KG1 (cell line): ENCODE measurements around the gene NUCB2.
A peak's percentile ranks its signal among the peaks of the same experiment; 100 is the strongest.

Experiments used
- DNase-seq: peaks from one replicate; lab custom pipeline; 2025; lab: John Stamatoyannopoulos, UW

NUCB2 gene

DNA sequence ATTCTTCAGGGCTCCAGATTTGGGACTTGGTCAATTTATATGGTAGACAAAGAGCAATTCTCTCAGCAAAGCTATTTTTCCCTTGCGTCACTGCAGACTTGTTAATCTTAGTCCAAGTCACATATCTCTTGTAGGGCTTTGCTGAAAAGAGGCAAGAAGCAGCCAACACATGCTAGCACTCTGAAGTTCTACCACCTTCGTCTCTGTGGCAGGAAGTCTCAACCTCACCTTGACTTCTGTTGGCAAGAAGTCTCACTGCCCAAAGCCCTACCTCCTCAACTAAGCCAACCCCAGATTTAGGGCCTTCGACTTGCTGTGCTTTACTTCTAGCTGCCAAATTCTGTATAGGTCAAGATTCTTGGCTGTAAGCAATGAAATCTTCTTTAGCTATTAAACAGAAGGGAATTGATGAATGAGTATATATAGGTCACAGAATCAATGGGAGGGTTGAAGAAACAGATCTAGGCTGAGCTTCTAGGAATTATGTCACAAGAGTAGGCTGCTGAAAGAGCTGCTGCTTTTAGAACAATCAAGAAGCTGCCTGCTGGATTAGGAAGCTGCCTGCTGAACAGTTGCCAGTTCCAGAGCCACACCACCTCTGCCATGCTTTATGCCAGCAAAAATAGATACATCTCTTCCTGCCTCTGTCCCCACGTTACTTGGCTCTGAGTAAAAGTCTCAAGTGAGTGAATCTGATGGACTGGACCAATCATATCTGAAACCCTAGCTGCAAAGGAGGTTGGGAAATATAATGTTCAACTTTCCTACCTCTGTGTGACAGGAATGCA lies 57.5 kb downstream of the NUCB2 start:
- DNase-seq: no peak

GRCh38 chr11:17343257-17343656 lies 66.7 kb downstream of the NUCB2 start:
- no peak for DNase-seq

DNA sequence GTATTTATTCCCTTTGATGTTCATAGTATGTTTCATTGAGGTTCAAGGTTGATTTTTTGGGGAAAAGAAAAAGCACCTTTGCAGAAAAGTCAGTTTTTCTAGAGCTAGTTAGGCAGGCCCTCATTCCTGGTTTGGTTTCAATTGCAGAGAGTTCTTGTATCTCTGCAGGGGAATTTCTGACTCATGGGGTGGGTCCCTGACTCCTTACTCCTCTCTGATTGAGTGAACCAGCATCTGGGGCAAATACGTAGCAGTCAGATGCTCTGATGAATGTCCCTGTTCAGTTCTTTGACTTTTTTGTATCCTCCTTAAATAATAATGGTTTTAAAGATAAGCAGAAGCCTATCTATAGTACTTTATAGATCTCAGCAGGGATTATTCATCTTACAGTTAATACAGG lies 67.4 kb downstream of the NUCB2 start:
- no peak for DNase-seq

GRCh38 chr11:17347676-17348075 lies 71.1 kb downstream of the NUCB2 start:
- no peak for DNase-seq

GRCh38 chr11:17350455-17351171 lies 74.1 kb downstream of the NUCB2 start:
- no peak for DNase-seq

DNA sequence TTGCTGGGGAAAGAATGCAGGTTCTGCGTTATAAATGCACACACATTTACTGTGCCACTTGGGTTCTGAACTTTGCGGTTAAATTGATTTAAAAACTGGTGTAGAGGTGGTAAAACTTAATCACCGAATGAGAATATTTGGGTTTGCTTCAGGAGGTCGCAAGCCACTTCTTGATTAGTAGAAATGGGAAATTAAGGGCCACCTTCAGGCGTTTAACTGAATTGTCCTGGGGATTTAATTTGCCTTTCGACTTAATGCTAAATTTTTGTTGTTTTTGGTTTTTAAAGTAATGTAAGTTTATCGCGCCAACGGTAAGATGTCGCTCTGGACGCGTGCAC lies 74.6 kb downstream of the NUCB2 start:
- DNase-seq: peak; percentile 3

- DNase-seq: peak; percentile 15
These were observed 75.1 kb downstream of the NUCB2 start, which contains the start of gene NCR3LG1 for GRCh38 chr11:17351510-17352176. Gene NCR3LG1 (plus strand): TSS chr11:17351800. CDS start chr11:17351970, 170 bp downstream.

GRCh38 chr11:17352950-17353820 lies 76.6 kb downstream of the NUCB2 start:
- DNase-seq: peak; percentile 13

DNA sequence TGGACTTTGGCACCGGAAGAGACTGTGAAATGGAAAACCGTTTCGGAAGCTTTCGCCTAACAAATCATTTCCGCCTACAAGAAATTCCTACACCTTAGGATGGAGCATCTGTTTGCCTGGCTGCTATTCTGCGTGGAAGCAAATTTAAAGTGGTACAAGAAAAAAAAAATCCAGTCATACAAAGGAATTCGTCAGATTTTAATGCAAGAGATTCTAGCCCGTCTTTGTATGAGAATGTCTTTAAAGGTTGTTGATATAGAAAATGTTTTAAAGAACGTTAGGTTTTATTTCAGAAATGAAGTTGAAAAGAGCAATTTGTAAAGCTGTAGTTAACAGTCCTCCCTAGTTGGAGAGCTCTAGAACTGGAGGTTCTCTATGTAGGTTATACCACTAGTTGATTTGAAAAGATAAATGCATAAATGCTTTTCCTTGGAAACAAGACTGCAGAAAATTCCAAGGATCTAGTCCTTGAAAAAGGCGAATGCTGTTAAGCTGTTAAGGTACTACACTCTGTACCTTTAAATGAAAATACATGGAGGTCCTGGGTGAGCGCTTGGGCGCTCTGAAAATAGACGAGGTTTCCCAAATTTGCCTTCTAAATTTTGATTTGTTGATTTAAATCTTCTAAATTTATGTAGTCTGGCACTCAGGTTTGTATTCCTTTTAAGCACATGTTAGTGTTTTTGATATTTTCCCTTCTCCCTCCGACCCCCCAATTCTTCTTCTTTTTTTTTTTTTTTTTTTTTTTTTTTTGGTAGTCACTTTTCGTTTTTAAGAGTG lies 77.5 kb downstream of the NUCB2 start:
- no peak for DNase-seq

DNA sequence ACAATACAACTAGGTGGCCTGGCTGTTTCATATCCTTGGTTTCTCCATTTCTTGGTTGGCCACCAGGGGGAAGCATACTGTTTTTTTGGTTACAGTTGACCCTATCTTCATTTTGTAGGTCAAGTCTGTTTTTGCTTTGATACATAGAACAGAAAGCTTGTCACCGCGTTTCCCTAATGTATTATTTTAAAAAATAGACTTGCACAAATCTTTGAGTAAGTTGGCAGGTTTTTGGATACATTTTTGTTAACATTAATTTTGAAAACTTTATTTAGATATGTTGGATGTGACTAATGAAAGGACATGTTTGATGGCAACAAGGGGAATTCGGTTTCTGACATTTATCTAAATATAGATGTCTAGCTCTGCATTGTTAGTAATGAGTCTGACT lies 78.1 kb downstream of the NUCB2 start:
- peak; percentile 42 for DNase-seq

- no peak for DNase-seq
These were observed 90.0 kb downstream of the NUCB2 start for GRCh38 chr11:17366495-17366894.

GRCh38 chr11:17368551-17368950 lies 92.0 kb downstream of the NUCB2 start:
- no peak for DNase-seq

DNA sequence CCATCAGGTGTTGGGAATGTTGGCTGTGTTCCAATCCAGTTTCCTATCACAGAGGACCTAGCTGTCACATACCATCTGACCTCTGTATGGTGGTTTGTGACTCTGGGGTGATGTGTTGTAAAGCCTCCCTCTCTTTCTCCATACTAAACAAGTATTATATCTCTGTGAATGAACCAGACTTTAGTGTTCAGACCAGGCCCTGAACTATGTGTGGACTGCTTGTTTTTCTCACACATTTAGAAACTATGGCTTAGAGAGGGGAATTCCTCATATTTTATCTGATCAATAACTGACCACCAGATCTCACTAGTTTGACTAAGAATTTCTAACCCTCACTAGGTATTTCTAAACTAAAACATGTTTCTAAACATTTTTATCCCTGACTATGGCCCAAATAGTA lies 92.6 kb downstream of the NUCB2 start:
- DNase-seq: no peak

DNA sequence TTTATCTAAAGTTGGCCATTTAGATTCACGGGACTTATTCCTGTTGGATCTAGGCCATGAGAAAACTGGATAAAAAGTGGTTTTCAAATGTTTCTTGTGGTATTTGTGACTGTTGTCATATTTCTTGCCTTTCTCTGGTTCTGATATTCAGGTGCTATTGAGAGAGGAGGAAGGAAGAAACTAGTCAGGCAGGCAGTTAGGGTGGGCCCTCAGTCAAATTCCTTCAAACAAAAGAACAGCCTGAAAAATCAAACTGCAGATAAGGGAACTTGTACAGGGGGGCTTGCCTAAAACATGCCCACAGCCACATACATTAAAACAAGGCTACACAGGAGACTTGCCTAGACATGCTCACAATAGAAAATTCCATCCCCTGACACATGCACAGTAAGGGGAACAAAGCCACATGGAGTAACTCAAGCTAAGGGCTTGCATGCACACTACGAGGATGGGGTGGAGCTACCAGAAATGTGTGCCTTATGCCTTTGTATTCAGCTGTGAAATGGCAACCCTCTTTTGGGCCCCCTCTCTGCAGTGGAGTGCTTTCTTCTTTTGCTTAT lies 93.2 kb downstream of the NUCB2 start:
- DNase-seq: no peak

- no peak for DNase-seq
These were observed 95.1 kb downstream of the NUCB2 start for GRCh38 chr11:17371614-17372013.

DNA sequence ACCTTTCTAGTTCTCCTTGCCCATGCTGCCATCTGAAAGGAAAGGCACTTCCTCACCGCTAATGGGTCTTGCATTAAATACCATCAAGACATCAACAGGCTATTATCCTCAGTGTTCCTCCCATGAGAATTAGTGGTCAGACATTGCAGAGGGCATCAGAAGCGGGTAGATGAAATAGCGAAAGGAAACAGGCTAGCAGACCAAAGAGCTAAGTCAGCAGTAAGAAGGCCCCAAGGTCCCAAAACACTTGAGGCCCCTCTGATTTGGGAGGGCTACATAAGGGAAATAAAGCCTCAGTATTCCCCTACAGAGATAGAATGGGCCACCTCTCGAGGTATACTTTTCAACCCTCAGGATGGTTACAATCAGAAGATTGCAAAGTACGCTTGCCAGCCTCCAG lies 99.0 kb downstream of the NUCB2 start:
- DNase-seq: no peak

DNA sequence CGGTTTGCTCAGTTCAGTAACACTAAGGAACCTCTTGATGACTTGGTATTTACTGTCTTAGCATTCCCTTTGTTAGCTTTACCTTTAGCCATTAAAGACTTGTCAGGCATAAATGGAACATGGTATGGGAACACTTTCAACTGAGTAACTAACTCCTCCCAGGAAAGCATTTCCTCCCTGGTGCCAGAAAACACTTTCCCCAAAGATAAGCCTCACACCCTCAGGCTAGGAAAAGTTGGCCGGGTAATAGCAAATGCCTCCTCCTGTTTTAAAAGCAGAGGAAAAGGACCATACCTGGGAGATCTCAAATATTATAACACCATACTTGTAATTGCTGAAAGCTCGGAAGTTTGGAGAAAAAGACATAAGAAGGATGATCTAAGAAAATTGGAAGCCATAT lies 100.0 kb downstream of the NUCB2 start:
- DNase-seq: no peak

DNA sequence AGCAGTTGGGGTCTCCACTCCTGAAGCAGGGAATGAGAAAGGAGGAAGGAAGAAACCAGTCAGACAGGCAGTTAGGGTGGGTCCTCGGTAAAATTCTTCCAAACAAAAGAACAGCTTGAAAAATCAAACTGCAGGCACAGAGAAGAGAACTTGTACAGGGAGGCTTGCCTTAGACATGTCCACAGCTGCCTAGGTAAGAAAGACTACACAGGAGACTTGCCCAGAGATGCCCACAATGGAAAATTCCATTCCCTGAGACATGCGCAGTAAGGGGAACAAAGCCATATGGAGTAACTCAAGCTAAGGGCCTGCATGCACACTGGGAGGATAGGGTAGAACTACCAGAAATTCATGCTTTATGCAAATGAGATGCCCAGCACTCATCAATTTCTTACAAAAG lies 102.1 kb downstream of the NUCB2 start:
- DNase-seq: no peak

DNA sequence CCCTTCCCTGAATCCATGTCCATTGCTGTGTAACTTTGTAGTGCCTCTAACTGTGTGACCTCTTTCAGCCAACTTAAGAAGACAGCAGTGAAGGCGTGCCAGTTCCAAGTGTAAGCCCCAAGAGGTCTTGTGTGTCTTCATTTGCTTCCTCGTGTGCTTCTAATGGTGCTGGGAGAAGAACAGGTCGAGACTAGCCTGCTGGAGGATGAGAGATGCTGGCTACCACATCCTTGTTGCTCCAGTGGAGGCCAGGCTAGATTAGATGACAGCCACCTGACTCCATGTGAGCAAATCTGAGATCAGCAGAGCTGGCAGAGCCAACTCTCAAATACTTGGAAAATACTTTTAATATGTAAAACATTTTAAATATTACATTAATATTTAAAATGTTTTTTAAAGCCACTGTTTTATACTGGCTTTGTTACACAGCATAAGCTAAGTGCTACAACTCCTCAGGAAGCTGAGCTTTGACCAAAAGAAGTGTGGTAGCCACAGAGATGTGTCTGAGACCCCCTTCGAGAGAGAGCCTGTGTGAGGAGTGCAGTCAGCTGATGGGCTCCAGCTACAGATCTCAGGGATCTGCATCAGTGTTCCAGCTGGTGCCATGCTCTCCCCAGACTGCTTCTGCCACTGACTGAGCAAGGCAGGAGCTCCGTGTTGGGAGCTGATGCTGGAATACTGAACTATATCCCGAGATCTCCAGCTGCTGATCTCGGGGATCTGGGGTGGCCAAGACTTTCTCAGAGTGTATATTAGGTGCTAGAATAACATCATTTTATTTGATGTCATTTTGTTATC lies 103.0 kb downstream of the NUCB2 start:
- no peak for DNase-seq

GRCh38 chr11:17381156-17381555 lies 104.6 kb downstream of the NUCB2 start:
- DNase-seq: no peak
